Smooth muscle cell (in vitro differentiated cells): ENCODE data around the gene RASL10B. TPM values are rescaled to one million over a fixed set of nuclear protein-coding genes. Genes with fewer than 3 reads are reported as not detected.

Source experiments
- DNase-seq: peaks from one replicate; lab custom pipeline; 2025; ENCODE audit not compliant: unreplicated experiment; lab: John Stamatoyannopoulos, UW
- H2AFZ ChIP-seq: fragments of 200-600 bp; sonication (generic); 2 replicates; pipeline ENCODE4 v1.6.0; 2016; ENCODE audit warnings: antibody characterized with exemption, low read depth, mild to moderate bottlenecking
- H3F3A ChIP-seq: fragments of 200-600 bp; sonication (generic); 2 replicates; pipeline ENCODE4 v1.6.0; 2017; ENCODE audit warnings: antibody characterized with exemption, low read depth
- H3K27ac ChIP-seq: fragments of 200-600 bp; sonication (generic); 2 replicates; pipeline ENCODE4 v1.5.1; 2016; ENCODE audit warnings: low read depth, mild to moderate bottlenecking
- H3K27me3 ChIP-seq: fragments of 200-600 bp; sonication (generic); 2 replicates; pipeline ENCODE4 v1.6.1; 2016; ENCODE audit warnings: low read depth, mild to moderate bottlenecking
- H3K36me3 ChIP-seq: fragments of 200-600 bp; sonication (generic); 2 replicates; pipeline ENCODE4 v1.5.1; 2016; ENCODE audit warnings: low read depth
- H3K4me1 ChIP-seq: fragments of 200-600 bp; sonication (generic); 2 replicates; pipeline ENCODE4 v1.5.1; 2016; ENCODE audit warnings: low read depth
- H3K4me2 ChIP-seq: fragments of 200-600 bp; sonication (generic); 2 replicates; pipeline ENCODE4 v1.6.0; 2016; ENCODE audit warnings: mild to moderate bottlenecking
- H3K4me3 ChIP-seq: fragments of 200-600 bp; sonication (generic); 2 replicates; pipeline ENCODE4 v1.5.1; 2016; ENCODE audit warnings: mild to moderate bottlenecking
- H3K79me2 ChIP-seq: fragments of 200-600 bp; sonication (generic); 2 replicates; pipeline ENCODE4 v1.6.0; 2016; ENCODE audit warnings: low read depth, mild to moderate bottlenecking
- H3K9ac ChIP-seq: fragments of 200-600 bp; sonication (generic); 2 replicates; pipeline ENCODE4 v1.6.0; 2016; ENCODE audit warnings: low read depth
- H3K9me3 ChIP-seq: fragments of 200-600 bp; sonication (generic); replicated peaks from 2 replicates; pipeline ENCODE4 v1.5.1; 2016; ENCODE audit warnings: low read depth
- H4K20me1 ChIP-seq: fragments of 200-600 bp; sonication (generic); 2 replicates; pipeline ENCODE4 v1.6.0; 2016; ENCODE audit warnings: low read depth
- CTCF ChIP-seq: fragments of 200-600 bp; sonication (generic); IDR thresholded peaks from 2 replicates; pipeline ENCODE4 v1.5.1; 2017; ENCODE audit warnings: borderline replicate concordance, mild to moderate bottlenecking, antibody characterized with exemption; ENCODE audit not compliant: insufficient read depth, poor library complexity, severe bottlenecking
- WGBS: methylation state at CpG from one replicate; pipeline ENCODE4 v1.1.7; 2016; ENCODE audit warnings: low lambda C conversion rate; 5-methylcytosine and 5-hydroxymethylcytosine counted together
- polyA plus RNA-seq: library from polyadenylated mRNA; unstranded; fragments of >200 nt; fragmentation: Nextera tagmentation; extraction: Ambion mirVana; gene quantifications from 2 replicates; pipeline ENCODE4 v1.2.1, GENCODE V29; 2016
- total RNA-seq: library from RNA; depleted of rRNA; stranded (reverse); fragments of >200 nt; gene quantifications from 2 replicates; pipeline ENCODE4 v1.2.3, GENCODE V29; 2014

RASL10B gene
- total and polyA plus RNA-seq, 2 experiments from 2014 or later = 8.2 to 18.6 TPM

GRCh38 chr17:35765086-35765710, 33.8 kb downstream of the RASL10B start:
- peak overlapping the region; percentile 92 for H3K4me2 ChIP-seq
- TF ChIP-seq CTCF = no peak
- whole genome bisulfite sequencing = 68% methylated on average over 11 of the region's 11 CpGs

GRCh38 chr17:35765756-35766488, 34.5 kb downstream of the RASL10B start:
- Histone ChIP-seq H3F3A (peaks cover 8% of the 10 kb centered on the region), H3K9ac (no peak overlapping the region), H4K20me1 (no peaks in the 10 kb centered on the region), H3K4me3 (no peak overlapping the region), H3K27me3 (no peaks in the 10 kb centered on the region), H3K36me3 (no peaks in the 10 kb centered on the region), H3K27ac (no peak overlapping the region), H2AFZ (no peak overlapping the region), H3K4me2 (no peak overlapping the region), H3K4me1 (peaks cover 5% of the 10 kb centered on the region), H3K9me3 (no peaks in the 10 kb centered on the region), H3K79me2 (no peaks in the 10 kb centered on the region)
- no peak for DNase-seq
- 84% methylated on average over 8 of the region's 8 CpGs for WGBS
- no peak for TF ChIP-seq CTCF

More at GRCh38 chr17:35765086-35765710, 33.8 kb downstream of the RASL10B start:
- no peak overlapping the region for H3K27ac ChIP-seq
- H3K4me3 ChIP-seq = no peak overlapping the region
- H3K9ac ChIP-seq = no peak overlapping the region
- peaks cover 5% of the 10 kb centered on the region for H3K4me1 ChIP-seq
- H3K36me3 ChIP-seq = no peaks in the 10 kb centered on the region
- no peak overlapping the region for H2AFZ ChIP-seq
- H3K79me2 ChIP-seq = no peaks in the 10 kb centered on the region
- H3F3A ChIP-seq = peaks cover 8% of the 10 kb centered on the region
- no peaks in the 10 kb centered on the region for H3K9me3 ChIP-seq
- DNase-seq = no peak
- no peaks in the 10 kb centered on the region for H4K20me1 ChIP-seq
- no peaks in the 10 kb centered on the region for H3K27me3 ChIP-seq

- H3K4me1 ChIP-seq = peaks cover 5% of the 10 kb centered on the region
- no peaks in the 10 kb centered on the region for H3K36me3 ChIP-seq
- no peak overlapping the region for H3K4me2 ChIP-seq
- no peak overlapping the region for H3K4me3 ChIP-seq
- no peaks in the 10 kb centered on the region for H3K9me3 ChIP-seq
- H3K27me3 ChIP-seq = no peaks in the 10 kb centered on the region
- no peak overlapping the region for H3K9ac ChIP-seq
- no peaks in the 10 kb centered on the region for H4K20me1 ChIP-seq
- TF ChIP-seq CTCF = no peak
- no peak for DNase-seq
- no peak overlapping the region for H3K27ac ChIP-seq
- H3F3A ChIP-seq = peaks cover 8% of the 10 kb centered on the region
- H2AFZ ChIP-seq = no peak overlapping the region
- H3K79me2 ChIP-seq = no peaks in the 10 kb centered on the region
- 97% methylated on average over 24 of the region's 24 CpGs for WGBS
Observed at GRCh38 chr17:35766489-35766877, 35.0 kb downstream of the RASL10B start.
